Sigmoid colon (tissue), 7 donors: ENCODE data around the gene IZUMO2. TPM values are rescaled to one million over a fixed set of nuclear protein-coding genes. Genes with fewer than 3 reads are reported as not detected.
"Not testable (repeated sequence)": the region's sequence is repeated elsewhere in the genome, so short reads cannot be mapped to it uniquely, and the experiment has no call there.

Experiments
- DNase-seq: peaks from one replicate; pipeline ENCODE4 v3.0.0-alpha.2; 2019
- H3K27ac ChIP-seq, 4 donors: fragments of 200-600 bp; sonication (generic); one replicate each; pipeline ENCODE4 v1.5.1; 2016 to 2019; ENCODE audit warnings: mild to moderate bottlenecking in 1 of 4
- H3K27me3 ChIP-seq, 3 donors: fragments of 200-600 bp; sonication (generic); one replicate each; pipeline ENCODE4 v1.5.1; 2019; ENCODE audit warnings: mild to moderate bottlenecking in 1 of 3
- H3K36me3 ChIP-seq, 4 donors: fragments of 200-600 bp; sonication (generic); one replicate each; pipeline ENCODE4 v1.5.1; 2016 to 2019
- H3K4me1 ChIP-seq, 4 donors: fragments of 200-600 bp; sonication (generic); one replicate each; pipeline ENCODE4 v1.5.1; 2017 to 2019
- H3K4me3 ChIP-seq, 4 donors: fragments of 200-600 bp; sonication (generic); one replicate each; pipeline ENCODE4 v1.5.1; 2017 to 2019; ENCODE audit warnings: mild to moderate bottlenecking in 2 of 4, moderate library complexity in 1 of 4
- H3K9me3 ChIP-seq, 4 donors: fragments of 200-600 bp in 3 of 4; sonication (generic) in 3 of 4; one replicate each; pipeline versions ENCODE4 v1.5.1 to v1.6.1; 2013 to 2019
- EP300 ChIP-seq, 4 donors: sonication (generic); formaldehyde crosslinking; IDR thresholded peaks; one replicate each; pipeline ENCODE4 v1.6.1; 2017; ENCODE audit warnings: antibody characterized with exemption in 4 of 4
- POLR2A ChIP-seq, 2 donors: fragments of 450-650 bp; IDR thresholded peaks; one replicate each; pipeline ENCODE4 v1.6.1; 2016; ENCODE audit warnings: antibody characterized with exemption in 2 of 2, mild to moderate bottlenecking in 2 of 2, moderate library complexity in 2 of 2
- POLR2AphosphoS5 ChIP-seq, 4 donors: sonication (generic); formaldehyde crosslinking; IDR thresholded peaks; one replicate each; pipeline ENCODE4 v1.6.1; 2017; ENCODE audit warnings: antibody characterized with exemption in 4 of 4
- WGBS, 2 donors: extraction: QIAGEN DNeasy Blood & Tissue Kit; methylation state at CpG; one replicate each; pipeline ENCODE4 v1.1.7; 2013; 5-methylcytosine and 5-hydroxymethylcytosine counted together
- intact Hi-C: fragments of 100-400 bp; cut with DNase I; formaldehyde crosslinking; loops from one replicate; pipeline ENCODE4 v1.15.1; 2023
- polyA plus RNA-seq, 3 donors: library from polyadenylated mRNA; stranded (reverse); fragments of 200-250 nt; gene quantifications; one replicate each; pipeline ENCODE4 v1.2.3, GENCODE V29; 2013
- total RNA-seq, 4 donors: library from RNA; depleted of rRNA; stranded (reverse); fragments of >200 nt; gene quantifications; one replicate each; pipeline ENCODE4 v1.1.0, GENCODE V29; 2016
- TF ChIP-seq, protein P1 (sequence below), 4 experiments: fragments of 450-650 bp in 3 of 4; fragments of 200-600 bp in 1 of 4; IDR thresholded peaks; one replicate each; pipeline ENCODE4 v1.5.1; 2016 to 2019; ENCODE audit warnings: antibody characterized with exemption in 4 of 4, mild to moderate bottlenecking in 3 of 4, moderate library complexity in 2 of 4
- donor health status: healthy with polysubstance abuse.
- donor health status: Bipolar disorder and iron deficiency.
- donor health status: healthy.

Gene IZUMO2
- total and polyA plus RNA-seq, 7 donors, result not detected

DNA sequence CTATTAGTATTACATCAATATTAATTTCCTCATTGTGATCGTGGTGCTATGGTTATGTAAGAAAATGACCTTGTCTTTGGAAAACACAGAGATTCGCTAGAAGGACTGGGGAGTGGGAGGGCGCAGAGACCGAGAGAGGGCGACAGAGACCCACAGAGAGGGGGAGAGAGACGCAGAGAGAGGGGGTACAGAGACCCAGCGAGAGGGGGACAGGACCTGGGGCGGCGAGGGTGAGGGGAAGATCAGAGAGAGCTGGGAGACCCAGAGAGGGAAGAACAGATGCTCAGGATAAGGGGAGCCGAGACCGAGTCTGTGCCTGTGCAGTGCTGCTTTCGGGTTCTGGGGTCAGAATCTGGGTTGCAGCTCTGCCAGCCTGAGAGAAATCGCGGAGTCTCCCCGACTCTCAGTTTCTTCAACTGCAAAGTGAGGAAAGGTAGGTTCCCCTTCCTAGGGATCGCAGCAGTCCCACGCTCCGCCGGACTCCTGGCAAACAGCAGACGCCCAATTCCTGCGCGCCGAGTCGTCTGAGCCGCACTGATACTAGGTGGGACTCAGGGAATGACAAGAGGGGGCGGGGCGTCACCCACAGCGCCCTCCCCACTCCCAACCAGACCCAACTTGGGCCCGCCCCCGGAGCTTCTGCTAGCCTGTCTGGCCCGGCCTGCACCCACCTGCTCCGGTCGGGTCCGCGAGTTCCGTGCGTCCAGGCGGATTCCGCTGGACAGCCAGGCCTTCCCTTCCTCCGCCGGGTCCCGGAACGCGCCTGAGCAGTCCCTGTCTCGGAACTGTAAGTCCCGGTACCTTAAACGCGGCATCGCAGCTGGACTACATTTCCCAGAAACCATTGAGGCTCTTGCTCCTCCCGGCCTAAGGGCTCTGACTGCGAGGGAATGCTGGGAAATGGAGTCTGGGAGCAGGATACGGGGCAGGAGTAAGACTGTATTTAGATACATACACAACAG is 15.3 kb downstream of the IZUMO2 start:
- intact Hi-C loops, result no loop called here
- Histone ChIP-seq H3K4me3 (peak overlapping the region; percentile 45 to 62 (median 58)), H3K36me3 (no peaks in the 10 kb centered on the region), H3K4me1 (peaks cover 0 to 7% (median 6%) of the 10 kb centered on the region in 4 donors), H3K27me3 (peaks cover 0 to 15% (median 0%) of the 10 kb centered on the region in 3 donors), H3K27ac (peak overlapping the region; percentile 73 to 81 (median 78)), H3K9me3 (no peaks in the 10 kb centered on the region)
- 1 to 2% methylated on average over 52 of the region's 52 CpGs for WGBS, 2 donors
- TF ChIP-seq POLR2A (IDR thresholded peaks at IDR 0.05) (no peak), POLR2AphosphoS5 (IDR thresholded peaks at IDR 0.05) (peak in 1 of 4 donors; percentile 38), EP300 (IDR thresholded peaks at IDR 0.05) (no peak)
- TF ChIP-seq, protein P1, sequence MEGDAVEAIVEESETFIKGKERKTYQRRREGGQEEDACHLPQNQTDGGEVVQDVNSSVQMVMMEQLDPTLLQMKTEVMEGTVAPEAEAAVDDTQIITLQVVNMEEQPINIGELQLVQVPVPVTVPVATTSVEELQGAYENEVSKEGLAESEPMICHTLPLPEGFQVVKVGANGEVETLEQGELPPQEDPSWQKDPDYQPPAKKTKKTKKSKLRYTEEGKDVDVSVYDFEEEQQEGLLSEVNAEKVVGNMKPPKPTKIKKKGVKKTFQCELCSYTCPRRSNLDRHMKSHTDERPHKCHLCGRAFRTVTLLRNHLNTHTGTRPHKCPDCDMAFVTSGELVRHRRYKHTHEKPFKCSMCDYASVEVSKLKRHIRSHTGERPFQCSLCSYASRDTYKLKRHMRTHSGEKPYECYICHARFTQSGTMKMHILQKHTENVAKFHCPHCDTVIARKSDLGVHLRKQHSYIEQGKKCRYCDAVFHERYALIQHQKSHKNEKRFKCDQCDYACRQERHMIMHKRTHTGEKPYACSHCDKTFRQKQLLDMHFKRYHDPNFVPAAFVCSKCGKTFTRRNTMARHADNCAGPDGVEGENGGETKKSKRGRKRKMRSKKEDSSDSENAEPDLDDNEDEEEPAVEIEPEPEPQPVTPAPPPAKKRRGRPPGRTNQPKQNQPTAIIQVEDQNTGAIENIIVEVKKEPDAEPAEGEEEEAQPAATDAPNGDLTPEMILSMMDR (IDR thresholded peaks at IDR 0.05), result no peak
- DNase-seq, result peak; percentile 93

DNA sequence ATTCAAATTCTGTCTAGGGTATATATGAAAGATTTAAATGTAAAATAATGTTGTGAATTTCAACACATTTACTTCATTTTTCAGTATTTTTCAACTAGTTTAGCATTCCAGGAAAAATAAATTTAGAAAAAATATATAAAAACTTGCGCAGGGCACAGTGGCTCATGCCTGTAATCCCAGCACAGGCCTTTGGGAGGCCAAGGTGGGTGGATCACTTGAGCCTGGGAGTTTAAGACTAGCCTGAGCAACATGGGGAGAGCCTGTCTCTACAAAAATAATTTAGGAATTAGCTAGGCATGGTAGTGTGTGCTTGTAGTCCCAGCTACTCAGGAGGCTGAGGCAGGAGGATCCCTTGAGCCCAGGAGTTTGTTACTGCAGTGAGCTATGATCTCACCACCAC is 21.2 kb downstream of the IZUMO2 start:
- H3K4me3 ChIP-seq, DNase-seq, H3K27ac ChIP-seq, intact Hi-C loops, H3K27me3 ChIP-seq, H3K36me3 ChIP-seq, H3K9me3 ChIP-seq, H3K4me1 ChIP-seq: not testable (repeated sequence)
- 92 to 97% methylated on average over 1 of the region's 1 CpG for WGBS, 2 donors

- intact Hi-C loops, H3K4me1 ChIP-seq, DNase-seq, H3K4me3 ChIP-seq, H3K36me3 ChIP-seq, H3K9me3 ChIP-seq, H3K27ac ChIP-seq: not testable (repeated sequence)
- WGBS, 2 donors, result 93 to 94% methylated on average over 35 of the region's 36 CpGs
- peaks cover 0 to 17% (median 5%) of the 10 kb centered on the region in 3 donors for H3K27me3 ChIP-seq
These were observed 22.8 kb downstream of the IZUMO2 start for GRCh38 chr19:50140118-50140845.

DNA sequence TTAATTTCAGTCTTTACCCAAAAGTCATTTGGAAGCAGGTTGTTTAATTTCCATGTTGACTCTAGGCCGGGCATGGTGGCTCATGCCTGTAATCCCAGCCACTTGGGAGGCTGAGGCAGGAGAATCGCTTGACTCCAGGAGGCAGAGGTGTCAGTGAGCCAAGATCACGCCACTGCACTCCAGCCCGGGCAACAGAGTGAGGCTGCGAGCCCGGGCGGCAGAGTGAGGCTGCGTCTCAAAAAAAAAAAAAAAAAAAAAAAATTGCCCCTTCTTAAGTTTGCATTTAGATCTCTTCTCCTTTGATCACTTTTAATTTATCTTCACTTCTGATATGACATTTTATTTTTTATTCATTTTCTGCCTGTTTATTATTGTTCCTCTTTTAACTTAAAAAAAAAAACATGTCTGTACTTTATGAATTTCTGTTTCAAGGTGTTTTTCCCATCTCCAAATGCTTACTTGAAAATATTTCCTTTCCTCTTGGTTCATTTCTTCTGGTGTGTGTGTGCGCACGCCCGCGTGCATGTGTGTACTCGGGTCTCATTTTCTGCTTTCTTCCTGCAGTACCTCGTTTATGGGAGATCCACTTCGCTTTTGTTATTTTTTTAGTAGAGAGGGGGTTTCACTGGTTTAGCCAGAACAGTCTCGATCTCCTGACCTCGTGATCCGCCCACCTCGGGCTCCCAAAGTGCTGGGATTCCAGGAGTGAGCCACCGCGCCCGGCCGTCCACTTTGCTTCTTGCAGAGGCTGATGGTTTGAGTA is 26.3 kb downstream of the IZUMO2 start:
- H3K27me3 ChIP-seq, result peaks cover 0 to 27% (median 11%) of the 10 kb centered on the region in 3 donors
- peak; percentile 78 for DNase-seq
- H3K36me3 ChIP-seq, H3K4me3 ChIP-seq, intact Hi-C loops, H3K9me3 ChIP-seq, H3K4me1 ChIP-seq, H3K27ac ChIP-seq: not testable (repeated sequence)
- 33 to 53% methylated on average over 19 of the region's 23 CpGs for WGBS, 2 donors

- H3K4me1 ChIP-seq, H3K9me3 ChIP-seq, H3K36me3 ChIP-seq, H3K27ac ChIP-seq, DNase-seq, intact Hi-C loops, H3K4me3 ChIP-seq: not testable (repeated sequence)
- 86 to 91% methylated on average over 10 of the region's 10 CpGs for WGBS, 2 donors
- peaks cover 0 to 27% (median 11%) of the 10 kb centered on the region in 3 donors for H3K27me3 ChIP-seq
These were observed 27.1 kb downstream of the IZUMO2 start for GRCh38 chr19:50135856-50136602.

GRCh38 chr19:50134777-50135719 is 28.0 kb downstream of the IZUMO2 start:
- H3K4me1 ChIP-seq, DNase-seq, H3K27ac ChIP-seq, H3K36me3 ChIP-seq, H3K9me3 ChIP-seq, intact Hi-C loops, H3K4me3 ChIP-seq: not testable (repeated sequence)
- peaks cover 0 to 27% (median 11%) of the 10 kb centered on the region in 3 donors for H3K27me3 ChIP-seq
- WGBS, 2 donors, result 70 to 85% methylated on average over 15 of the region's 21 CpGs

- H3K4me1 ChIP-seq, H3K9me3 ChIP-seq, H3K27ac ChIP-seq, intact Hi-C loops, H3K36me3 ChIP-seq, H3K4me3 ChIP-seq, DNase-seq: not testable (repeated sequence)
- H3K27me3 ChIP-seq, result peaks cover 0 to 27% (median 11%) of the 10 kb centered on the region in 3 donors
- WGBS, 2 donors, result 50 to 74% methylated on average over 21 of the region's 31 CpGs
These were observed 29.3 kb downstream of the IZUMO2 start for GRCh38 chr19:50133518-50134492.

GRCh38 chr19:50104012-50104411 is 59.1 kb downstream of the IZUMO2 start:
- H3K4me1 ChIP-seq, H3K27me3 ChIP-seq, intact Hi-C loops, DNase-seq, H3K9me3 ChIP-seq, H3K36me3 ChIP-seq, H3K4me3 ChIP-seq, H3K27ac ChIP-seq: not testable (repeated sequence)
- WGBS, 2 donors, result no CpG with 5 or more reads among the region's 13 CpGs
